NAMALWA (cell line): ENCODE data around the gene ZNF208.
"Not testable (repeated sequence)": the region's sequence is repeated elsewhere in the genome, so short reads cannot be mapped to it uniquely, and the experiment has no call there.

ENCODE experiments used
- DNase-seq: peaks from one replicate; pipeline ENCODE4 v3.0.0-alpha.2; 2015; ENCODE audit warnings: low spot score

Gene ZNF208

DNA sequence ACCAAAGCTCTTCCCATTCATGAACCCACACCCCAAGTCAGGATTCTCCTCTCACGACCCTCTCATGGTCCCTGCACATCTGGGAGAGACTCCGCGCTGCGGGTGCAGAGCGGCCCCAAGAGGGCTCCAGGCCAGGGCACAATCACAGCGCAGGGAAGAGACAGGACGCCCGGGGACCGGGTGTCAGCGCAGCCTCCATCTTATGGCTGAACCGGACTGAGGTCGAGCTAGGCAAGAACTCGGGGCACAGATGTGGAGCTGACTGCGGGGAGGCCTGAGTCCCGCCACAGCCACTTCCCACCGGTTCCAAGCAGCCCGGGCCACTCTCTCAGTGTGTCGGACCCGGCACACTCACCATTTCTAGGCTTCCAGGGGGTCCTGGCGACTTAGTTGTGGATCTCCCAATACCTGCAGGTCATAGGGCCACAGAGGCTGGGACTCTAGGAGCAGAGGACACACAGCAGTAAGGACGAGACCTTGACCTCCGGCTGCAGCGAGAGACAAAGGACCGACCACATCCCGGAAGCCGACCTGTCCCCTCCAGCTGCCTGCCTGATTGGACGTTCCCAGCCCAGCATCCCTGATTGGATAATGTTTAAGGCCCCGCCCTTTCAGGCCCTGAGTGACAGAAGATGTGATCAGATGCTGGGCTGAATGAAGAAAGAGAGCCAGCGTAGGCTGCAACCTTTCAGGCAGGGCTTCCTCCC is at the start of gene ZNF208:
TSS of gene ZNF208 (minus strand) at position 507 of the 707 bp plus-strand sequence. CDS start at position 358, 149 bp downstream.
- peak; percentile 20 for DNase-seq

DNA sequence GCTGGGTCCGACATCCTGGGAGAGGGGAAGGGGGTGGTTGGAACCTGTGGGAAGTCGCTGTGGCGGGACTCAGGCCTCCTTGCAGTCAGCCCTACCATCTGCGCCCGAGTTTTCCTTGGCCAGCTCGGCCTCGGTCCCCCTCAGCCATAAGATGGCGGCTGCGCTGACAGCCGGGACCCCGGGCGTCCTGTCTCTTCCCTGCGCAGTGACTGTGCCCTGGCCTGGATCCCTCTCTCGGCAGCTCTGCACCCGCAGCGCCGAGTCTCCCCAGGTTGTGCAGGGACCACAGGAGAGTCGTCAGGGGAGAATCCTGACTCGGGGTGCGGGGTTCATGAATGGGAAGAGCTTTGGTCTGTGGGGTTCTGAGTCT is 41.9 kb upstream of the ZNF208 start:
- DNase-seq, result no peak

DNA sequence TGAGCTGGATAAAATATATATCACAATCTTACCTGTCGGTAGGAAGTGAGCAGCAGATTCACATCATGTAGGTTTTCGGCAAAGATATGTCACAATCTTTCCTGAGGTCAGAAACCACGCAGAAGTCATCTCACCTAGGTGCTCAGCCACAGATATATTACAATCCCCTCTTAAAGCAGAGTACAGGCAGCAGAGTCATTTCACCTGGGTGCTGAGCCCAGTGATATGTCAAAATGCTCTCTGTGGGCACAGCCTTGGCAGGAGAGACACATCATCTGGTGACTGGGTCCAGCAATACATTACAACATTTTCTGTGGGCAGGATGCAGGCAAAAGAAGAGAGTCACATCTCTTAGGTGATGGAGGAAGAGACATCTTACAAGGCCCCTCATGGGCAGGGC is 30.4 kb upstream of the ZNF208 start:
- not testable (repeated sequence) for DNase-seq

DNA sequence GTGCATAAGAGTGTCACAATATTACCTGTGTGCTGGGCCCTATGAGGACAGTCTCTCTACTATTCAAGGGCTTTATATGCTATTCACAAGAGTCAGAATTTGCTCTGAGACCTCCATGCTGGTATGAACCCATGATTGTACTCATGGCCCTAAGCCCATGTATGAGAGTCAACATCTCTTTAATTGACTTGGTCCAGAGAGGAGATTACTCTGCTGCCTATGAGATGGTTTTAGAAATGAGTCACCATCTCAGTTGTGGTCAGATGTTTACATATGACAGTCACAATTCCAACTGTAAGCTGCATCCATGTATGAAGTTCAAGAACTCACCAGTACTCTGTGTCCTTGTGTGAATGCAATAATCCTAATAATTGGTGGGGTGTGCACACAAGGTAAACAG is 19.9 kb upstream of the ZNF208 start:
- no peak for DNase-seq

DNA sequence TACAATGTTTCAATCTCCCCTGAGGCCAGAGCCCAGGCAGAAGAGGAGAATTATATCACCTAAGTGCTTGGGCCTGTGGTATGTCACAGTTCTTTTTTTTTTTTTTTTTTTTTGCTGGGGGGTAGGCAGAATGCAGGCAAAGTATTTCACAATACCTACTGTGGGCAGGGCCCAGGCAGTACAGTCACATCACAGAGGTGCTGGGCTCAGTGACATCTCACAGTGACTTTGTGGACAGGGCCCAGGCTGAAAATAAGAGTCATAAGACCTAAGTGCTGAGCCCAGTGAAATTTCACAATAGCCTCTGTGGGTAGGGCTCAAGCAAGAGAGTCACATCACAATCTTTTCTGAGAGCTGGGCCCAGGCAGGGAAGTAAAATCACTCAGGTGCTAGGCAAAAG is 15.9 kb upstream of the ZNF208 start:
- no peak for DNase-seq

DNA sequence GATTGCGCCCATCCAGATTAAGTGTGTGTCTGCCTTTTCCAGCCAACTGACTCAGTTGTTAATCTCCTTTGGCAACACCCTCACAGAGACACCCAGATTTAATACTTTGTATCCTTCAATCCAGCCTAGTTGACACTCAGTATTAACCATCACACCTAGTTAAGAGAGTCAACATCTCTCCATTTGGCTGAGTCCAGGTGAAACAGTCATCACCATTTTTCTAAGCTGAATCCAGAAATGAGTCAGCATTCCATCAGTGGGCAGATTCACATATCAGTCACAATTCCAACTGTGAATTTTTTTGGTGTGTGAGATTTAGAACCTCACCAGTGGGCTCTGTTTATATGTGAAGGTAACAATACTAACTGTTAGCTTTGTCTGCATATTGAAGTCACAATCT is 14.8 kb upstream of the ZNF208 start:
- not testable (repeated sequence) for DNase-seq

DNA sequence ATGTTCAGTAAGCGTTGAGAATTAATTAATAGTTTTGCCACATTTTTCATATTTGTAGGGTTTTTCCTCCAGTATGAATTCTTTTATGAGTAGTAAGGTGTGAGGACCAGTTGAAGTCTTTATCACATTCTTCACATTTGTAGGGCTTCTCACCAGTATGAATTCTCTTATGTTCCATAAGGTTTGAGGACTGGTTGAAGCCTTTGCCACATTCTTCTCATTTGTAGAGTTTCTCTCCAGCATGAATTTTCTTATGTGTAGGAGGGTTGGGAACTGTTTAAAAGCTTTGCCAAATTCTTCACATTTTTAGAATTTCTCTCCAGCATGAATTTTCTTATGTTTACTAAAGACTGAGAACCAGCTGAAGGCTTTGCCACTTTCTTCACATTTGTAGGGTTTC is 40.3 kb downstream of the ZNF208 start:
- DNase-seq, result no peak

DNA sequence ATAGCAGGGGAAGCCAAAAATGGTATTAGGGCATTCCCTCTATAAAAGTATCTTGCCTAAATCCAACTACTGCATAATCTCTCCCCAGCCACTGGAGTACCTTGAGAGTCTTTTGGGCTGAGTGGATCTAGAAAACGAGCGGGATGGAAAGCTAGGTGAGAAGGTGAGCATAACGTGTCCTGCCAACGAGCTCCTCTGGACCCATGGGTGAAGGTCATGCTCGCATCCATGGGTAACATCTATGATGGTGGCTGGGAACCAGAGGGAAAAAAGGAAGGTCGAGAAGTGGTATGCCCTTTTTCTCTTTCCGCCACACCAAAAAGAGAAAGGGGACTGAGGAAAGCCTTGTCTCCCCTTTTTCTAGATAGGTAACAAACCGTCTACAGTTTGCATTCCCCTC is 63.0 kb downstream of the ZNF208 start:
- DNase-seq, result no peak

DNA sequence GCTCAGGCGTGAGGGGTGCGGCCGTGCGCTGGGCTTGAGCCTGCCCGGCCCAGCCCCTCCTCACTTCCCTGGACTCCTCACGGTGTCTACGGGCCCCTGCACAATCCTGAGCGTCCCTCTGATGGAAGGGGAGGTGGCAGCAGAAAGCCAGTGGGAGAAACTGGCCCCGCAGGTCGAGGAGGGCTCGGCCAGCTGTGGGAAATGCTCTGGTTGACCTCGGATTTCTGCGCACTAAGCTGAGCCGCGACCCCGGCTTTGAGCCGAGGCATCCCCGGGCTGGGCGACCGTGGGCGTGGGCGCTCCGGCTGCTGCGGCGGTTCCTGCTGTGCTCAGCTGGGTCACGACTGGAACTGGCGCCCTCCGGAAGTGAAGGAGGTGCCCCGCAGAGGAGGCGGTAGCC is 70.1 kb downstream of the ZNF208 start:
- no peak for DNase-seq

DNA sequence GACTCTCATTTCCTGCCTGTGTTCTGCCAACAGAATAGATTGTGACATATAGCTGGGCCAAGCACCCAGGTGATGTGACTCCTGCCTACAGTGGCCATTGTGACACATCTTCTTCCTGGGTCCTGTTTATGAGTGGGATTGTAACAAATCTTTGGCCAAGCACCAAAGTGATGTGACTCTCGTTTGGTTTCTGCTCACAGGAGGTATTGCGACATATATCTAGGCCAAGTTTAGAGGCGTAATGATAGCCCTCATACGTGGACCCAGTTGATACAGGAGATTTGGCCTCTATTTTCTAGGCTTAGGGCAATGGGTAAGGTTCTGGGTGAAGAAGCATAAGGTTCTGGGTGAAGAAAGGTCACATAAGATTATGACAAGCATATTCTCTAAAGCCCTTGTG is 76.2 kb downstream of the ZNF208 start:
- DNase-seq, result no peak

DNA sequence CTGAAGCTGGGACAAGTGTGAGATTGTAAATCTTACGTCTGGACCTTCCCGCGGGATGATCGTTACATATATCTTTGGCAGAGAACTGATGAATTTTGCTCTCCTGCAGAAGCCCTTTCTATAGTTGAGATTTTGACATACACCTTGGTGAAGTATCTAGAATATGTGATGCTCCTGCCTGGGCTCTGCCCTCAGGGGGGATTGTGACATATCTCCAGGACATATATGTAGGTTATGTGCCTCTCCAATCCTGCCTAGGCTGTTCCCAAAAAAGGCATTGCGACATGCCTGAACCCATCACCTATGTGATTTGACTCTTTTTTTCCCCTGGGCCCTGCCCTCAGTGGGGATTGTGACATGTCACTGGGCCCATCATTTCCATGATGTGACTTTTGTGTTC is 76.6 kb downstream of the ZNF208 start:
- DNase-seq, result no peak

DNA sequence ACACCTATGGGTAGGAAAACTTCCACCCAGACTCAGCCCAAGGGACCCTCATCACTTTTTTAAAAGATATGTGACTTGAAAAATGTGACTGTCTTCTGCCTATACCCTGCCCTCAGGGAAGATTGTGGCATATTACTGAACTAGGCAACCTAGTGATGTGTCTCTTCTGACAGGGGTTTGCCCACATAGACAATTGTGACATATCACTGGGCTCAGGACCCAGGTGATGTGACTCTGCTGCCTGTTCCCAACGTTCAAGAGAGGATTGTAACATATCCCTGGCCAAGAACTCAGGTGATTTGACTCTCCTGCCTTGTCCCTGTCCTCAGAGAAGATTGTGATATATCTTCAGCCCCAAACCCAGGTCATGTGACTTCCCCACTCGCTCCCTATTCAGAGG is 88.5 kb downstream of the ZNF208 start:
- no peak for DNase-seq

DNA sequence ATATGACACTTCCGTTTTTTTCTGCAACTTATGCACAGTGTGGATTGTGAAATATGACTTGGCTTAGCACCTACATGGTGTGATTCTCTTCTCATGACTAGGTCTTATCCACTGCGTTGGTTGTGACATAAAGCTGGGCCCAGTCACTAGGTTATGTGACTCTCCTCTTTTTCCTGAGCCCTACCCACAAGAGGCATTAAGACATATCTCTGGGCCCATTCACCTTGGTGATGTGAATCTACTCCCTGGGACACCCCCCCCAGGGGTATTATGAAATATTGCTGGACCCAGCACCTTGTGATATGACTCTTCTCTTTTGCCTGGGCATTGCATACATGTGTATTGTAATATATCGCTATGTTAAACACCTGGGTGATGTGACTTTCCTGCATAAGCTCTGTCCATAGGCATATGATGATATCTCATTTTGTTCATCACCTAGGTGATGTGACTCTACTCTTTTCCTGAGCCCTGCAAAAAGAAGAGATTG is 89.0 kb downstream of the ZNF208 start:
- no peak for DNase-seq

DNA sequence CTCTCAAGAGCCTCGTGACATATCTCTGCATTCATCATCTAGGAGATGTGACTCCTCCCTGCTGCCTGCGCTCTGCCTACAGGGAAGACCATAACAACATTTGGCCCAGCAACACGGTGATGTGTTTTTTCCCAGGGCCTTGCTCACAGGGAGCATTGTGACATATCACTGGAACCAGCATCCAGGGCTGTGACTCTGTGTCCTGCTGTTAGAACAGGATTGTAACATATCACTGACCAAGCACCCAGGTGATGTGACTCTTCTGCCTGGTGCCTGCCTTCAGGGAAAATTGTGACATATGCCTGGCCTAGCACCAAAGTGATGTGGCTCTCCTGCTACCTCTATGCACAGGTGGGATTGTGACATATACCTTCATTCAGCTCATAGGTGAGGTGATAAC is 95.3 kb downstream of the ZNF208 start:
- no peak for DNase-seq

DNA sequence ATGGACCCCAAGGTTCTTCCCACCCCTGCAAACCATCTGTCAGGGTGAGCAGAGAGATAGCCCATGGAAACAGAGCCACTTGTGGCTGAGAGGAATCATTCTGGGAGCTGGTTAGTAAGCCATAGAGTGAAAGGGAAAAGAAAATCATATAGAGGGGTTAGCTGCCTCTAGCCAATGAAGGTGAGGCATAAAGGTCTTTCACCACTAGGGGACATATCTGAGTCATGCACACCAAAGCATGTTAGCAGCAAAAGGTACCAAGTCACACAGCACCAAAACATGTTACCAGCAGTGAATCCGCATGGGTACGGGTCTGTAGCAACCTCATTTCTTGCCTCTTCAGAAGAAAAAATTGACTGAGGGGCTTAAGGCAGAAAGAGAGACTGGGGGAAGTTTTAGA is 98.1 kb downstream of the ZNF208 start:
- peak; percentile 45 for DNase-seq

DNA sequence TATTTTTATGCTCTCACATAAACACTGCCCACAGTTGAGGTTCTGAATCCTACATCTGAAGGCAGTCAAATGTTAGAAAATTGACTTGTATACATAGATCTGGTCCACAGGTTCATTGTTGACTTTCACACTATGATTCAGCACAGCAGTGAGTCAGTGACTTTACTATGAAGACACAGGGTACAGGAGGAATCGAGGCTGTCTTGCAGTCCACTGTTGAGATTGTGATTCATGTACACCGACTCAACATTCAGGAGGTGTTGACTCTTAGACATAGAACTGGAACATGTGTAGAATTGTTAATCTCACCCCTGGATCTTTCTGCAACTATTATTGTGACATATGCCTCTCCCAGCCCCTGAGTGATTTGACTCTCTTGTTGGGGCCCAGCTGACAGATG is 100.4 kb downstream of the ZNF208 start:
- no peak for DNase-seq

DNA sequence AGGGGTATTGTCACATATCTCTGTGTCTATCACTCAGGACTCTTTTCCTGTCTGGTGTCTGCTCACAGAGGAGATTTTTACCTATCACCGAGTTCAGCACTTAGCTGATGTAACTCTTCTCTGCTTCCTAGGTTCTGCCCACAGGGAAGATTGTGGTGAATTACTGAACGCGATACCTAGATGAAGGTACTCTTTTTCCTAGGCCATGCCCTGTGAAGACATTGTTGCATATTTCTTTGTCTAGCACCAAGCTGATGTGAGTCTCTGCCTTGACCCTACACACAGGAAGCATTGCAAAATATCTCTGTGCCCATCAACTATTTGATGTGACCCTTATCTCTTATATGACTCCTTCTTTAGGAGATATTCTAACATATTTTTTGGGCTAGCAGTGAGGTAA is 102.7 kb downstream of the ZNF208 start:
- DNase-seq, result no peak

DNA sequence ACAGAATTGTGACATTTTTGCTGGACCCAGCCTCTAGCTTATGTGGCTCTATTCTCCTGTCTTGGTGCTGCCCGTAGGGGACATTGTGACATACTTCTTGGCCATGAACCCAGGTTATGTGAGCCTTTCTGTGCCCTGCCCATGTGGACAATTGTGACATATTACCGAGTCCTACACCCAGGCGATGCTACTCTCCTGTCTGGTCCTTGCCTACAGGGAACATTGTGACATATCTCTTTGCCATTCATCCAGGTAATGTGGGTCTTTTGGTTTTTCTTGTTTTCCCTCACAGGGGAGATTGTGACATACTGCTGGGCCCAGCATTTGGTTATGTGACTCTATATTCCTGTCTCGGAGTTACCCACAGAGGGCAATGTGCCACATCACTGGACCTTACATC is 103.2 kb downstream of the ZNF208 start:
- DNase-seq, result no peak

DNA sequence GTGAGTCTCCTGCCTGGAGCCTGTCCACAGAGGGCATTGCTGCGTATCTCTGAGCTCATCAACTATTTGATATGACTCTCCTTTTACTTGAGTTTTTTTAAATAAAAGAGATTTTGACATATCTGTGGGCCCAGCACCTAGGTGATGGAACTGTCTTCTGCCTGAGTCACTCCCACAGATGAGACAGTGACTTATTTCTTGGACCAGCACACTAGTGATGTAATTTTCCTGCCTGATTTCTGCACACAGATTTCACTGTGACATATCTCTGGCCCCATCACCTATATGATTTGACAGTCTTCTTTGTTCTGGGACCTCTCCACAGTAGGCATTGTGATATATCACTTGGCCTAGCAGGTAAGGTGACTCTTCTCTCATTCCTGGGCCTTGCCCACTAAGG is 108.2 kb downstream of the ZNF208 start:
- no peak for DNase-seq

DNA sequence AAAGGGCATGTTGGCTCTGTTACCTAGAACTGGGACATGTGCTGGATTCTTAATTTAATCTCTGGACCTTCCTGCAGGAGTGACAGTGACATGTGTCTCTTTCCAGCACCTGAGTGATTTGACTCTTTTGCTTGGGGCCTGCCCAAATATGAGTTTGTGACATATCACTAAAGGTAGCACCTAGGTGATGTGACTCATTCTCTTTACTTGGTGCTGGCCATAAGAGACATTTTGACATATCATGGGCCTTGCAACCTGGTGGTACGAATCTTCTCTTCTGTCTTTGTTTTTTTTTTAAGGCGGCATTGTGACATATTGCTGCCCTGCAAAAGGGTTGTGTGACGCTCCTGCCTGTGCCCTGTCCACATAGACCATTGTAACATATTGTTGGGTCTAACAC is 108.9 kb downstream of the ZNF208 start:
- no peak for DNase-seq

DNA sequence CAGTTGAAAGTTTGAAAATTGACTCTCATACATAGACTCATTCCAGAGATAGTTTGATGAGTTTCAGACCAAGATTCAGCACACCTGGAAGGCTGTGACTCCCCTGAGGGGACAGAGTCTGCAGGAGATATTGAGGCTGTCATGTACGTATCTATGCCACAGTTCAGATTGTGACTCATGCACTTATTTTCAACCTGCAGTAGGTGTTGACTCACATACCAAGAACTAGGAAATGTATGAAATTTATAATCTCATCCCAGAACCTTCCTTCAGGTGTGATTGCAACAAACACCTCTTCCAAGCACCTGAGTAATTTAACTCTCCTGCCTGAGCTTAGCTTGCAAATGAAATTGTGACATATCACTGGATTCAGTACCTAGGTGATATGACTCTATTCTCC is 110.3 kb downstream of the ZNF208 start:
- no peak for DNase-seq

DNA sequence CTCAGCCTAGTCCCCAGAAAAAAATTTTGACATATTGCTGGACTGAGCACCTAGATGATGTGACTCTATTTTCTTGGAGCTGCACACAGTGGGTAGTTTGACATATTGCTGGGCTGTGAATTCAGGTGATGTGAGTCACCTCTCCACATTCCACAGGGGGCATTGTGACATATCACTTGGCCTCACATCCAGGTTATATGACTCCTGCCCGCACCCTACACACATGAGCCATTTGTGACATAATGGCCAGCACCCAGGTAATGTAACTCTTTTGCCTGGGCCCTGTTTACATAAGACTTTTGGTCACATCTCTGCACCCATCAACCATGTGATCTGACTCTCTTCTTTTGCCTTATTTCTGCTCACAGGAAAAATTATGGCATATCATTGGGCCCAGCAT is 119.7 kb downstream of the ZNF208 start:
- DNase-seq, result no peak

DNA sequence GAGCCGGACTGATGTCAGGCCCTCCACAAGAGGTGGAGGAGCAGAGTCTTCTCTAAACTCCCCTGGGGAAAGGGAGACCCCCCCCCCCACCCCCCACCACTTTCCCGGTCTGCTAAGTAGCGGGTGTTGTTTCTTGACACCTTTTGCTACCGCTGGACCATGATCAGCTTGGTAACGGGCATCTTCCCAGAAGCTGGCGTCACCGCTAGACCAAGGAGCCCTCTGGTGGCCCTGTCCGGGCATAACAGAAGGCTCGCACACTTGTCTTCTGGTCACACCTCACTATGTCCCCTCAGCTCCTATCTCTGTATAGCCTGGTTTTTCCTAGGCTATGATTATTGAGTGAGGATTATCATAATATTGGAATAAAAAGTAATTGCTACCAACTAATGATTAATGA is 120.7 kb downstream of the ZNF208 start:
- peak; percentile 4 for DNase-seq

DNA sequence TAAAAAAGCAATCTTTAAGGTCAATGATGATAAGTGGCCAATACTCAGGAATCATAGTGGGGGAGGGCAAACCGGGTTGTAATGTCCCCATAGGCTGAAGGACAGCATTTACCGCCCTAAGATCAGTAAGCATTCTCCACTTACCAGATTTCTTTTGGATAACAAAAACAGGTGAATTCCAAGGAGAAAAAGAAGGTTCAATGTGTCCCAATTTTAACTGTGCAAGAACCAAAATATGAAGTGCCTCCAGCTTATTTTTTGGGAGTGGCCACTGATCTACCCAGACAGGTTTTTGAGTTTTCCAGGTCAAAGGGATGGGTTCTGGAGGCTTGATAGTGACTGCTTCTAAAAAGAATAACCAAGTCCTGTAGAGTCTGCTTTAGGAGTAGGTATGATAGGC is 125.2 kb downstream of the ZNF208 start:
- DNase-seq, result not testable (repeated sequence)
